HG02981 (cell line): ENCODE data around the gene PNCK.

Source experiments
- ATAC-seq: cut with Tn5 transposase; IDR thresholded peaks from one replicate; pipeline ENCODE4 v1.9.1; 2021; ENCODE audit warnings: mild to moderate bottlenecking, moderate library complexity; ENCODE audit not compliant: unreplicated experiment

Gene PNCK

GRCh38 chrX:153628665-153629064 is 44.9 kb downstream of the PNCK start:
- no peak for ATAC-seq

GRCh38 chrX:153628129-153628528 is 45.5 kb downstream of the PNCK start:
- no peak for ATAC-seq

GRCh38 chrX:153627675-153628111 is 45.9 kb downstream of the PNCK start:
- no peak for ATAC-seq

- ATAC-seq, result no peak
Measured at GRCh38 chrX:153626863-153627674, 46.5 kb downstream of the PNCK start.

GRCh38 chrX:153626025-153626633 is 47.5 kb downstream of the PNCK start:
- no peak for ATAC-seq

GRCh38 chrX:153625271-153626024 is 48.2 kb downstream of the PNCK start:
- ATAC-seq, result no peak

- ATAC-seq, result no peak
Measured at GRCh38 chrX:153624196-153625091, 49.2 kb downstream of the PNCK start.

GRCh38 chrX:153623310-153624029 is 50.1 kb downstream of the PNCK start:
- no peak for ATAC-seq

GRCh38 chrX:153622661-153623309 is 50.8 kb downstream of the PNCK start:
- no peak for ATAC-seq

- no peak for ATAC-seq
Measured at GRCh38 chrX:153621949-153622598, 51.5 kb downstream of the PNCK start.

- no peak for ATAC-seq
Measured at GRCh38 chrX:153620576-153620975, 53.0 kb downstream of the PNCK start.
